ENCODE measurements around the gene CTRB1. TPM values are rescaled to one million over a fixed set of nuclear protein-coding genes. Genes with fewer than 3 reads are reported as not detected.

Gene CTRB1
- total and polyA plus RNA-seq, 4 donors, result 3.4 to 17.4 (median 6.3) TPM

DNA sequence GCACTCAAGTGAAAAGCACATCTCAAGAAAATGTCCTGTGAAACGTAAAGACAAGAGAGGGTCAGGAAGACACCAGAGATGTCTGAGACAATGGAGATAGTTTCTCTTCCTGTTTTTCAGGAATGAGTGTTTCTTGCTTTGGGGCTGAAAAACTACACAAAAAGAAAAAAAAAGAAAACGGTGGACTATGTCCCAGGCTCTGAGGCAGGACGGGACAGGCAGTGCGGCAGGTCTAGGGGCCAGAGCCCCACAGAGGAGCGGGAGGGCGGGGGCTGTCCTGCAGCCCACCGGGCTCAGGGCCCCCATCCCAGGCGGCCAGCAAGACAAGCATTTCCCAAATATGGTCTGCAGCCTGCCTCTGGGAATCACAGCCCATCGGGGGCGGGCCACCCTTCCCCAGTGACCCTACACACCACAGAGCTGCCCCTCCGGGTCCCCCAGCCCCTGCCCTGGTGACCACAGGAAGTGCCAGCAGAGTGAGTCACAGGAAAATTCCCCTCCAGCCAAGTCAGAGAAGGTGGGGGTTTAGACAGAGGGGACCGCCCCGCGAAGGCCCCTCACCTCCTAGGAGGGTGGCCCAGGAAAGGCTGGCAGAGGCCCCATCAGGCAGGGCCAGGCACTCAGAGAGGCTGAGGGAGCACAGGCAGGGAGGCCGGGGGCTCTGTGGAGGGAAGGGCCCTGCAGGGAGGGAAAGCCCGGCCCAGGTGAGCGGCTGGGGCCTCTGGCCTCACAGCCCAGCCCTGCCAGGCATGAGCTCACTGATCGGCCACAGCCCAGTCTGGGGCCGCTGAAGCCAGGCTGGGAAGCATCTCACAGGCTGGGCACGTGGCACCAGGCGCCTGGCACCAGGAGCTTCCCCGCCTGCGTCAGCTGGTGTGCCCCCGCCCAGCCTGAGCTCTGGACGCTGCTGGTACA, 26.3 kb downstream of the CTRB1 start:
- intact Hi-C loops (cut with DNase I), result no loop called here
- ATAC-seq (ENCODE audit: low FRiP score) (peak; percentile 87), DNase-seq (peak; percentile 95 to 97)
- 1 to 5% methylated on average over 23 to 25 of the region's 25 CpGs for WGBS, 2 donors
- peaks cover 0 to 8% of the 10 kb centered on the region in 2 donors for H3K4me1 ChIP-seq (ENCODE audit: control insufficient read depth in 1 of 2, insufficient read depth in 2 of 2, low read length in 2 of 2)
- H3K4me3 ChIP-seq (ENCODE audit: low read length in 2 of 2), result no peak overlapping the region
- H3K9me3 ChIP-seq (ENCODE audit: control insufficient read depth, low read length), result no peaks in the 10 kb centered on the region
- peak overlapping the region; percentile 64 to 95 for H3K27ac ChIP-seq (ENCODE audit: low read depth in 1 of 2, low read length in 2 of 2)
- no peaks in the 10 kb centered on the region for H3K36me3 ChIP-seq (ENCODE audit: control insufficient read depth in 1 of 2, insufficient read depth in 2 of 2, low read length in 1 of 2)
- no peaks in the 10 kb centered on the region for H3K27me3 ChIP-seq (ENCODE audit: control insufficient read depth in 1 of 2, insufficient read depth in 2 of 2, low read length in 1 of 2)

DNA sequence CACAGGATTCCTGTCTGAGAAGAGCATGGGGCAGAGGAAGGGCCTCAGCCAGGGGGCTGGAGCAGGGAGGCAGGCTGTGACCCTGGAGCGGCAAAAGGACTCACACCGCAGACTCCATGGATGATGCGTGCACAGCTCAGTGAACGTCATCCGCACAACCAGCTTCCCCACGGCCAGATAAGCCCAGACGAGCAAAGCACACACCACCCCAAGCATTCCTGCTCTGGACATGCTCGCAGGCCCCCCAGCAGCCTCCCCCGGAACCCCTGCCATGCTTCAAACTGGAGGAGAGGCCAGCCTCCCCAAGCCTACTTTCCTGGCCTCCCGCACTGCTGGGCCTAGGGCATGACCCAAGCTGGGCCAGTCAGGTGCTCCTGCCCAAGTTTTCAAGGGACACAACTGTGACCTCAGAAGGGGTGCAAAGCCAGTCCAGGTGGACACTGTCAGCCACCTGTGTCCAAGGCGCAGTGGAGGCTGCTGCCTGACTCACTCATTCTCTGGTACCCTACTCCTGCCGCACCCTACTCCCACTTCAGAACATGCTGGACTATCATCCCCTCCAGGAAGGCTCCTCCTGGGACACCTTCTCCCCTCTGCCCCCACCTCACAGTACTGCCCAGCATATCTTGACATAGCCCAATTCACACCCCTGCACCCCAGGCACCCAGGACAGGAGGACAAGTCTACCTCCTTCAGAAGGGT, 27.9 kb downstream of the CTRB1 start:
- H3K36me3 ChIP-seq (ENCODE audit: control insufficient read depth in 1 of 2, insufficient read depth in 2 of 2, low read length in 1 of 2), result no peaks in the 10 kb centered on the region
- intact Hi-C loops (cut with DNase I), result no loop called here
- H3K9me3 ChIP-seq (ENCODE audit: control insufficient read depth, low read length), result no peaks in the 10 kb centered on the region
- peaks cover 0 to 8% of the 10 kb centered on the region in 2 donors for H3K4me1 ChIP-seq (ENCODE audit: control insufficient read depth in 1 of 2, insufficient read depth in 2 of 2, low read length in 2 of 2)
- 66 to 70% methylated on average over 12 of the region's 12 CpGs for WGBS, 2 donors
- no peak overlapping the region for H3K4me3 ChIP-seq (ENCODE audit: low read length in 2 of 2)
- DNase-seq, result no peak
- no peak for ATAC-seq (ENCODE audit: low FRiP score)
- H3K27ac ChIP-seq (ENCODE audit: low read depth in 1 of 2, low read length in 2 of 2), result peak overlapping the region; percentile 71 to 87
- no peaks in the 10 kb centered on the region for H3K27me3 ChIP-seq (ENCODE audit: control insufficient read depth in 1 of 2, insufficient read depth in 2 of 2, low read length in 1 of 2)

- Histone ChIP-seq H3K9me3 (ENCODE audit: control insufficient read depth, low read length) (no peaks in the 10 kb centered on the region), H3K27ac (ENCODE audit: low read depth in 1 of 2, low read length in 2 of 2) (peak overlapping the region; percentile 34 to 87), H3K27me3 (ENCODE audit: control insufficient read depth in 1 of 2, insufficient read depth in 2 of 2, low read length in 1 of 2) (no peaks in the 10 kb centered on the region), H3K4me1 (ENCODE audit: control insufficient read depth in 1 of 2, insufficient read depth in 2 of 2, low read length in 2 of 2) (peaks cover 0 to 8% of the 10 kb centered on the region in 2 donors), H3K36me3 (ENCODE audit: control insufficient read depth in 1 of 2, insufficient read depth in 2 of 2, low read length in 1 of 2) (no peaks in the 10 kb centered on the region), H3K4me3 (ENCODE audit: low read length in 2 of 2) (no peak overlapping the region)
- WGBS, 2 donors, result 26 to 31% methylated on average over 13 of the region's 13 CpGs
- DNase-seq (peak in 1 of 2 donors; percentile 45), ATAC-seq (ENCODE audit: low FRiP score) (no peak)
- intact Hi-C loops (cut with DNase I), result no loop called here
Measured at GRCh38 chr16:75247249-75247648, 28.5 kb downstream of the CTRB1 start.

DNA sequence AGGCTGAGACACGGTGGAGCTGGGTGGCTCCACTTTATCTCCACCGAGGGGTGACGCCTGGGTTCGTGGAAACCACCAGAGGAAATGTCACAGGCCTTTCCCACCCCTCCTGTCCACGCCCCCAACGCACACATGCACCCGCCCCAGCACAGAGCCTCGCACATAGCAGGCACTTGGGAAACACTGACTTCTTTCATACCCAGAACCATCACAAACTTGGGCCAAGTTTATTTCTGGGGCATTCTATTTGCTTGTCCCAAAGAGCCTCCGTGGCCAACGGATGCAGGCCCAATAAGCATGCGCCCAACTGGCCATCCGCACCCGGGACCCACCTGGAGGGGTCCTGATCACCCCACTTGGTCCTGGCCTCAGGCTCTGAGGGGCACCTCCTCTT, 29.4 kb downstream of the CTRB1 start:
- Histone ChIP-seq H3K4me3 (ENCODE audit: low read length in 2 of 2) (no peak overlapping the region), H3K27ac (ENCODE audit: low read depth in 1 of 2, low read length in 2 of 2) (peak overlapping the region; percentile 52 to 87), H3K36me3 (ENCODE audit: control insufficient read depth in 1 of 2, insufficient read depth in 2 of 2, low read length in 1 of 2) (no peaks in the 10 kb centered on the region), H3K9me3 (ENCODE audit: control insufficient read depth, low read length) (no peaks in the 10 kb centered on the region), H3K4me1 (ENCODE audit: control insufficient read depth in 1 of 2, insufficient read depth in 2 of 2, low read length in 2 of 2) (peaks cover 0 to 8% of the 10 kb centered on the region in 2 donors), H3K27me3 (ENCODE audit: control insufficient read depth in 1 of 2, insufficient read depth in 2 of 2, low read length in 1 of 2) (no peaks in the 10 kb centered on the region)
- DNase-seq, result peak in 1 of 2 donors; percentile 63
- no peak for ATAC-seq (ENCODE audit: low FRiP score)
- intact Hi-C loops (cut with DNase I), result no loop called here
- 5 to 8% methylated on average over 13 of the region's 13 CpGs for WGBS, 2 donors

- H3K4me3 ChIP-seq (ENCODE audit: low read length in 2 of 2), result no peak overlapping the region
Measured at GRCh38 chr16:75248536-75249380, 30.0 kb downstream of the CTRB1 start.

GRCh38 chr16:75249441-75249840, 30.7 kb downstream of the CTRB1 start:
- Histone ChIP-seq H3K27ac (ENCODE audit: low read depth in 1 of 2, low read length in 2 of 2) (peak overlapping the region; percentile 24 to 87), H3K4me3 (ENCODE audit: low read length in 2 of 2) (no peak overlapping the region), H3K9me3 (ENCODE audit: control insufficient read depth, low read length) (no peaks in the 10 kb centered on the region), H3K36me3 (ENCODE audit: control insufficient read depth in 1 of 2, insufficient read depth in 2 of 2, low read length in 1 of 2) (no peaks in the 10 kb centered on the region), H3K4me1 (ENCODE audit: control insufficient read depth in 1 of 2, insufficient read depth in 2 of 2, low read length in 2 of 2) (peaks cover 0 to 8% of the 10 kb centered on the region in 2 donors), H3K27me3 (ENCODE audit: control insufficient read depth in 1 of 2, insufficient read depth in 2 of 2, low read length in 1 of 2) (no peaks in the 10 kb centered on the region)
- no peak for DNase-seq
- no peak for ATAC-seq (ENCODE audit: low FRiP score)
- intact Hi-C loops (cut with DNase I), result no loop called here
- WGBS, 2 donors, result 23 to 36% methylated on average over 5 of the region's 5 CpGs

More at GRCh38 chr16:75248536-75249380, 30.0 kb downstream of the CTRB1 start:
- no peaks in the 10 kb centered on the region for H3K27me3 ChIP-seq (ENCODE audit: control insufficient read depth in 1 of 2, insufficient read depth in 2 of 2, low read length in 1 of 2)
- peaks cover 0 to 8% of the 10 kb centered on the region in 2 donors for H3K4me1 ChIP-seq (ENCODE audit: control insufficient read depth in 1 of 2, insufficient read depth in 2 of 2, low read length in 2 of 2)
- H3K9me3 ChIP-seq (ENCODE audit: control insufficient read depth, low read length), result no peaks in the 10 kb centered on the region
- WGBS, 2 donors, result 11 to 13% methylated on average over 17 of the region's 17 CpGs
- ATAC-seq (ENCODE audit: low FRiP score), result no peak
- peak in 1 of 2 donors; percentile 50 for DNase-seq
- H3K36me3 ChIP-seq (ENCODE audit: control insufficient read depth in 1 of 2, insufficient read depth in 2 of 2, low read length in 1 of 2), result no peaks in the 10 kb centered on the region
- H3K27ac ChIP-seq (ENCODE audit: low read depth in 1 of 2, low read length in 2 of 2), result peak overlapping the region; percentile 52 to 87
- intact Hi-C loops (cut with DNase I), result no loop called here

- WGBS, 2 donors, result 0 to 1% methylated on average over 24 to 29 of the region's 29 CpGs
- DNase-seq (peak in 1 of 2 donors; percentile 56), ATAC-seq (ENCODE audit: low FRiP score) (no peak)
- Histone ChIP-seq H3K27ac (ENCODE audit: low read depth in 1 of 2, low read length in 2 of 2) (peak overlapping the region; percentile 10 to 87), H3K4me1 (ENCODE audit: control insufficient read depth in 1 of 2, insufficient read depth in 2 of 2, low read length in 2 of 2) (peaks cover 0 to 8% of the 10 kb centered on the region in 2 donors), H3K27me3 (ENCODE audit: control insufficient read depth in 1 of 2, insufficient read depth in 2 of 2, low read length in 1 of 2) (no peaks in the 10 kb centered on the region), H3K9me3 (ENCODE audit: control insufficient read depth, low read length) (no peaks in the 10 kb centered on the region), H3K36me3 (ENCODE audit: control insufficient read depth in 1 of 2, insufficient read depth in 2 of 2, low read length in 1 of 2) (no peaks in the 10 kb centered on the region), H3K4me3 (ENCODE audit: low read length in 2 of 2) (peak overlapping the region; percentile 69 to 82)
- intact Hi-C loops (cut with DNase I), result loop anchor here in 1 of 2 donors (5.0 kb wide), 1 partner anchor 57 kb away; no protein-coding TSS in a partner anchor
Measured at GRCh38 chr16:75250089-75250808, 31.5 kb downstream of the CTRB1 start.

All from aorta (tissue), 5 donors.